Measurements from ENCODE around the gene LYPD6. TPM values are rescaled to one million over a fixed set of nuclear protein-coding genes. Genes with fewer than 3 reads are reported as not detected.

LYPD6 gene
- total RNA-seq, 4 donors from 2014 or later = 0.83 to 1.4 (median 1.1) TPM

- TF ChIP-seq POLR2AphosphoS5 (IDR thresholded peaks at IDR 0.05) (no peak), EP300 (IDR thresholded peaks at IDR 0.05) (no peak), CTCF (IDR thresholded peaks at IDR 0.05) (no peak), POLR2A (IDR thresholded peaks at IDR 0.05; ENCODE audit: low read depth) (no peak)
- no peak for DNase-seq (ENCODE audit: extremely low spot score)
These were observed 89.9 kb downstream of the LYPD6 start for GRCh38 chr2:149420053-149420963.

GRCh38 chr2:149421791-149422190 is 91.4 kb downstream of the LYPD6 start:
- Histone ChIP-seq H3K4me1 (no peaks in the 10 kb centered on the region), H3K27ac (replicated peaks in 1 of 4) (no peak overlapping the region), H3K36me3 (no peaks in the 10 kb centered on the region), H3K27me3 (peaks cover 0 to 4% (median 0%) of the 10 kb centered on the region in 4 donors), H3K9me3 (no peaks in the 10 kb centered on the region), H3K4me3 (no peak overlapping the region)
- intact Hi-C loops (cut with DNase I) = no loop called here
- 82% methylated on average over 4 of the region's 4 CpGs for WGBS
- DNase-seq (ENCODE audit: extremely low spot score) = no peak
- TF ChIP-seq EP300 (IDR thresholded peaks at IDR 0.05) (no peak), POLR2AphosphoS5 (IDR thresholded peaks at IDR 0.05) (no peak), CTCF (IDR thresholded peaks at IDR 0.05) (no peak), POLR2A (IDR thresholded peaks at IDR 0.05; ENCODE audit: low read depth) (no peak)

More at GRCh38 chr2:149420053-149420963, 89.9 kb downstream of the LYPD6 start:
- H3K4me1 ChIP-seq = no peaks in the 10 kb centered on the region
- H3K9me3 ChIP-seq = no peaks in the 10 kb centered on the region
- no peak overlapping the region for H3K27ac ChIP-seq (replicated peaks in 1 of 4)
- WGBS = 88% methylated on average over 13 of the region's 13 CpGs
- H3K36me3 ChIP-seq = no peaks in the 10 kb centered on the region
- H3K4me3 ChIP-seq = no peak overlapping the region
- no peaks in the 10 kb centered on the region for H3K27me3 ChIP-seq
- intact Hi-C loops (cut with DNase I) = no loop called here

- no peak for DNase-seq (ENCODE audit: extremely low spot score)
- Histone ChIP-seq H3K27ac (replicated peaks in 1 of 4) (no peak overlapping the region), H3K4me3 (no peak overlapping the region), H3K4me1 (no peaks in the 10 kb centered on the region), H3K36me3 (no peaks in the 10 kb centered on the region), H3K9me3 (no peaks in the 10 kb centered on the region), H3K27me3 (peaks cover 0 to 4% (median 0%) of the 10 kb centered on the region in 4 donors)
- WGBS = 74% methylated on average over 2 of the region's 2 CpGs
- TF ChIP-seq EP300 (IDR thresholded peaks at IDR 0.05) (no peak), POLR2AphosphoS5 (IDR thresholded peaks at IDR 0.05) (no peak)
- intact Hi-C loops (cut with DNase I) = no loop called here
These were observed 92.1 kb downstream of the LYPD6 start for GRCh38 chr2:149422337-149422990.

GRCh38 chr2:149422991-149423338 is 92.6 kb downstream of the LYPD6 start:
- intact Hi-C loops (cut with DNase I) = no loop called here
- no peaks in the 10 kb centered on the region for H3K9me3 ChIP-seq
- peaks cover 0 to 4% (median 0%) of the 10 kb centered on the region in 4 donors for H3K27me3 ChIP-seq
- DNase-seq (ENCODE audit: extremely low spot score) = no peak
- no peaks in the 10 kb centered on the region for H3K36me3 ChIP-seq
- H3K4me3 ChIP-seq = no peak overlapping the region
- no peak for TF ChIP-seq CTCF (IDR thresholded peaks at IDR 0.05)
- no peak for TF ChIP-seq EP300 (IDR thresholded peaks at IDR 0.05)
- no peak for TF ChIP-seq POLR2A (IDR thresholded peaks at IDR 0.05; ENCODE audit: low read depth)
- no peak for TF ChIP-seq POLR2AphosphoS5 (IDR thresholded peaks at IDR 0.05)
- no peaks in the 10 kb centered on the region for H3K4me1 ChIP-seq
- no peak overlapping the region for H3K27ac ChIP-seq (replicated peaks in 1 of 4)

GRCh38 chr2:149423630-149424029 is 93.2 kb downstream of the LYPD6 start:
- H3K4me3 ChIP-seq = no peak overlapping the region
- intact Hi-C loops (cut with DNase I) = no loop called here
- no peaks in the 10 kb centered on the region for H3K4me1 ChIP-seq
- H3K27ac ChIP-seq (replicated peaks in 1 of 4) = no peak overlapping the region
- no peak for DNase-seq (ENCODE audit: extremely low spot score)
- no peaks in the 10 kb centered on the region for H3K9me3 ChIP-seq
- no peaks in the 10 kb centered on the region for H3K36me3 ChIP-seq
- no peak for TF ChIP-seq POLR2AphosphoS5 (IDR thresholded peaks at IDR 0.05)
- no peak for TF ChIP-seq CTCF (IDR thresholded peaks at IDR 0.05)
- TF ChIP-seq EP300 (IDR thresholded peaks at IDR 0.05) = no peak
- TF ChIP-seq POLR2A (IDR thresholded peaks at IDR 0.05; ENCODE audit: low read depth) = no peak
- WGBS = 97% methylated on average over 4 of the region's 4 CpGs
- peaks cover 0 to 4% (median 0%) of the 10 kb centered on the region in 4 donors for H3K27me3 ChIP-seq

All from esophagus muscularis mucosa (tissue), 4 donors.